T-helper 1 cell treated with Interleukin-12 subunit alpha and Interleukin-12 subunit beta and Interleukin-4 antibody, amounts not matched to agents 30 ng/mL and 1 ng/mL, for 36 hours (primary cell): ENCODE measurements around the gene DNA2. TPM values are rescaled to one million over a fixed set of nuclear protein-coding genes. Genes with fewer than 3 reads are reported as not detected.

Experiments used
- intact Hi-C: fragments of 100-400 bp; cut with micrococcal nuclease; formaldehyde crosslinking; loops from one replicate; pipeline ENCODE4 v1.15.1; 2024
- total RNA-seq: library from RNA; stranded (reverse); gene quantifications from 2 replicates; pipeline ENCODE4 v1.2.3, GENCODE V29; 2022

The DNA2 gene
- total RNA-seq, 1 donor from 2014 or later: 38.1 TPM

GRCh38 chr10:68364101-68364886 is 107.5 kb downstream of the DNA2 start:
- intact Hi-C loops: no loop called here

Other genes starting within 250 kb of the DNA2 start
- gene ATOH7, start 239.9 kb downstream of the DNA2 start, total RNA-seq: not detected in 2 replicates
- gene HNRNPH3, start 139.9 kb downstream of the DNA2 start, total RNA-seq: 119 and 121 TPM in 2 replicates
- 1.7 and 2.3 TPM in 2 replicates for gene PBLD, start 139.0 kb downstream of the DNA2 start, total RNA-seq
- 15.0 and 16.1 TPM in 2 replicates for gene RUFY2, start 64.7 kb downstream of the DNA2 start, total RNA-seq
- gene SLC25A16, start 55.5 kb upstream of the DNA2 start, total RNA-seq: 21.8 and 23.1 TPM in 2 replicates
- gene TET1, start 88.4 kb upstream of the DNA2 start, total RNA-seq: 1.7 TPM in 2 replicates
- gene CCAR1, start 249.3 kb upstream of the DNA2 start, total RNA-seq: 74.6 and 93.1 TPM in 2 replicates